ENCODE data around the gene NAA10. TPM values are rescaled to one million over a fixed set of nuclear protein-coding genes. Genes with fewer than 3 reads are reported as not detected.

The NAA10 gene
- total and polyA plus RNA-seq, 2 of the 13 experiments (the other 11 are each of a cell fraction or from before 2014, with no cell fraction given): 49.2 to 51.7 TPM

GRCh38 chrX:153903991-153904957, 30.6 kb downstream of the NAA10 start, which contains the start of gene AVPR2 (continued):
- no peak for TF ChIP-seq ZFP41 (CRISPR knock-in tag; IDR thresholded peaks at IDR 0.05; ENCODE audit: borderline replicate concordance)
- TF ChIP-seq CEBPG (CRISPR knock-in tag; IDR thresholded peaks at IDR 0.05): no peak

GRCh38 chrX:153903238-153903980, 31.4 kb downstream of the NAA10 start:
- Histone ChIP-seq H3K4me3 (replicated peaks in 1 of 3; ENCODE audit: insufficient read depth in 1 of 3, low read depth in 2 of 3, low read length in 3 of 3) (no peak overlapping the region), H3K27ac (ENCODE audit: extremely low read length, insufficient read depth, low read length) (no peak overlapping the region), H4K20me1 (ENCODE audit: insufficient read depth, low read length) (no peaks in the 10 kb centered on the region), H3K79me2 (ENCODE audit: insufficient read depth, low read length) (no peaks in the 10 kb centered on the region), H2AFZ (ENCODE audit: low read length) (no peak overlapping the region), H3K9ac (ENCODE audit: insufficient read depth, low read depth, low read length) (no peak overlapping the region), H3K9me3 (ENCODE audit: low read length) (no peaks in the 10 kb centered on the region), H3K27me3 (ENCODE audit: control insufficient read depth in 1 of 2, insufficient read depth in 2 of 2, low read length in 2 of 2) (peaks cover 2 to 11% of the 10 kb centered on the region in 2 experiments; a peak in 2 of 5 replicates), H3K4me2 (ENCODE audit: low read depth, low read length) (no peak overlapping the region), H3K36me3 (replicated peaks in 1 of 2; ENCODE audit: control insufficient read depth in 1 of 2, insufficient read depth in 2 of 2, low read length in 2 of 2) (no peaks in the 10 kb centered on the region), H3K4me1 (ENCODE audit: insufficient read depth, low read length) (no peaks in the 10 kb centered on the region)
- ChIA-PET POLR2A (no interaction called here), CTCF (ENCODE audit: low intra/inter-chr PET ratio, low total read pairs) (no interaction called here)
- 43% methylated on average over 15 of the region's 18 CpGs for WGBS (ENCODE audit: low lambda C conversion rate)
- in situ Hi-C loops (cut with HindIII; ENCODE audit: extremely low pct_ligation_motif_present, low pct_unique_long_range_greater_than_20kb): no loop called here
- no TSS peak for BruUV-seq (replicated peaks)
- intact Hi-C loops (cut with micrococcal nuclease; ENCODE audit: unreplicated experiment): no loop called here
- FAIRE-seq: no peak
- DNase-seq (ENCODE audit: low spot score): no peak
- peak; percentile 32; the same call in 2 of the 3 replicates for ATAC-seq
- TF ChIP-seq SP1 (IDR thresholded peaks at IDR 0.05) (no peak), SP1 (CRISPR knock-in tag; IDR thresholded peaks at IDR 0.05) (no peak), TEAD2 (CRISPR knock-in tag; IDR thresholded peaks at IDR 0.05) (no peak), ZNF597 (CRISPR knock-in tag; IDR thresholded peaks at IDR 0.05) (no peak), TCF7 (IDR thresholded peaks at IDR 0.05; ENCODE audit: low read depth) (no peak), MTF2 (CRISPR knock-in tag; IDR thresholded peaks at IDR 0.05; ENCODE audit: borderline replicate concordance) (no peak), NFKBIZ (CRISPR knock-in tag; IDR thresholded peaks at IDR 0.05) (no peak), ZNF329 (CRISPR knock-in tag; IDR thresholded peaks at IDR 0.05; ENCODE audit: low read depth) (no peak), RFX1 (IDR thresholded peaks at IDR 0.05) (no peak), U2AF2 (IDR thresholded peaks at IDR 0.05; ENCODE audit: low read depth, low read length) (no peak), RBM39 (IDR thresholded peaks at IDR 0.05; ENCODE audit: low read depth, low read length, poor library complexity, severe bottlenecking) (no peak)
- TF ChIP-seq, protein P1, sequence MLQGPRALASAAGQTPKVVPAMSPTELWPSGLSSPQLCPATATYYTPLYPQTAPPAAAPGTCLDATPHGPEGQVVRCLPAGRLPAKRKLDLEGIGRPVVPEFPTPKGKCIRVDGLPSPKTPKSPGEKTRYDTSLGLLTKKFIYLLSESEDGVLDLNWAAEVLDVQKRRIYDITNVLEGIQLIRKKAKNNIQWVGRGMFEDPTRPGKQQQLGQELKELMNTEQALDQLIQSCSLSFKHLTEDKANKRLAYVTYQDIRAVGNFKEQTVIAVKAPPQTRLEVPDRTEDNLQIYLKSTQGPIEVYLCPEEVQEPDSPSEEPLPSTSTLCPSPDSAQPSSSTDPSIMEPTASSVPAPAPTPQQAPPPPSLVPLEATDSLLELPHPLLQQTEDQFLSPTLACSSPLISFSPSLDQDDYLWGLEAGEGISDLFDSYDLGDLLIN (CRISPR knock-in tag; IDR thresholded peaks at IDR 0.05; ENCODE audit: borderline replicate concordance): no peak
- TF ChIP-seq, protein P2, sequence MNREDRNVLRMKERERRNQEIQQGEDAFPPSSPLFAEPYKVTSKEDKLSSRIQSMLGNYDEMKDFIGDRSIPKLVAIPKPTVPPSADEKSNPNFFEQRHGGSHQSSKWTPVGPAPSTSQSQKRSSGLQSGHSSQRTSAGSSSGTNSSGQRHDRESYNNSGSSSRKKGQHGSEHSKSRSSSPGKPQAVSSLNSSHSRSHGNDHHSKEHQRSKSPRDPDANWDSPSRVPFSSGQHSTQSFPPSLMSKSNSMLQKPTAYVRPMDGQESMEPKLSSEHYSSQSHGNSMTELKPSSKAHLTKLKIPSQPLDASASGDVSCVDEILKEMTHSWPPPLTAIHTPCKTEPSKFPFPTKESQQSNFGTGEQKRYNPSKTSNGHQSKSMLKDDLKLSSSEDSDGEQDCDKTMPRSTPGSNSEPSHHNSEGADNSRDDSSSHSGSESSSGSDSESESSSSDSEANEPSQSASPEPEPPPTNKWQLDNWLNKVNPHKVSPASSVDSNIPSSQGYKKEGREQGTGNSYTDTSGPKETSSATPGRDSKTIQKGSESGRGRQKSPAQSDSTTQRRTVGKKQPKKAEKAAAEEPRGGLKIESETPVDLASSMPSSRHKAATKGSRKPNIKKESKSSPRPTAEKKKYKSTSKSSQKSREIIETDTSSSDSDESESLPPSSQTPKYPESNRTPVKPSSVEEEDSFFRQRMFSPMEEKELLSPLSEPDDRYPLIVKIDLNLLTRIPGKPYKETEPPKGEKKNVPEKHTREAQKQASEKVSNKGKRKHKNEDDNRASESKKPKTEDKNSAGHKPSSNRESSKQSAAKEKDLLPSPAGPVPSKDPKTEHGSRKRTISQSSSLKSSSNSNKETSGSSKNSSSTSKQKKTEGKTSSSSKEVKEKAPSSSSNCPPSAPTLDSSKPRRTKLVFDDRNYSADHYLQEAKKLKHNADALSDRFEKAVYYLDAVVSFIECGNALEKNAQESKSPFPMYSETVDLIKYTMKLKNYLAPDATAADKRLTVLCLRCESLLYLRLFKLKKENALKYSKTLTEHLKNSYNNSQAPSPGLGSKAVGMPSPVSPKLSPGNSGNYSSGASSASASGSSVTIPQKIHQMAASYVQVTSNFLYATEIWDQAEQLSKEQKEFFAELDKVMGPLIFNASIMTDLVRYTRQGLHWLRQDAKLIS (CRISPR knock-in tag; IDR thresholded peaks at IDR 0.05): no peak
